ENCODE results near the gene GALNT18. TPM values are rescaled to one million over a fixed set of nuclear protein-coding genes. Genes with fewer than 3 reads are reported as not detected.

GALNT18 gene
- total RNA-seq, 2 experiments from 2014 or later: 3.6 to 3.8 TPM

- CTCF ChIA-PET: no interaction called here
- POLR2A ChIA-PET: no interaction called here
Measured at GRCh38 chr11:11592146-11592684, 29.6 kb downstream of the GALNT18 start.

GRCh38 chr11:11589437-11589836, 32.4 kb downstream of the GALNT18 start:
- POLR2A ChIA-PET: no interaction called here
- CTCF ChIA-PET: no interaction called here

GRCh38 chr11:11588891-11589290, 32.9 kb downstream of the GALNT18 start:
- ChIA-PET CTCF (no interaction called here), POLR2A (no interaction called here)

- ChIA-PET POLR2A (no interaction called here), CTCF (no interaction called here)
Measured at GRCh38 chr11:11588243-11588642, 33.6 kb downstream of the GALNT18 start.

- POLR2A ChIA-PET: no interaction called here
- CTCF ChIA-PET: no interaction called here
Measured at GRCh38 chr11:11587122-11587521, 34.7 kb downstream of the GALNT18 start.

- CTCF ChIA-PET: no interaction called here
- POLR2A ChIA-PET: no interaction called here
Measured at GRCh38 chr11:11586465-11586864, 35.3 kb downstream of the GALNT18 start.

- ChIA-PET POLR2A (no interaction called here), CTCF (no interaction called here)
Measured at GRCh38 chr11:11584937-11585336, 36.9 kb downstream of the GALNT18 start.

- CTCF ChIA-PET: no interaction called here
- POLR2A ChIA-PET: no interaction called here
Measured at GRCh38 chr11:11584530-11584810, 37.3 kb downstream of the GALNT18 start.

GRCh38 chr11:11583801-11584529, 37.8 kb downstream of the GALNT18 start:
- ChIA-PET CTCF (no interaction called here), POLR2A (no interaction called here)

- ChIA-PET POLR2A (no interaction called here), CTCF (no interaction called here)
Measured at GRCh38 chr11:11582011-11582701, 39.6 kb downstream of the GALNT18 start.

- ChIA-PET CTCF (no interaction called here), POLR2A (no interaction called here)
Measured at GRCh38 chr11:11581481-11581880, 40.3 kb downstream of the GALNT18 start.

GRCh38 chr11:11580841-11581411, 40.9 kb downstream of the GALNT18 start:
- CTCF ChIA-PET: no interaction called here
- POLR2A ChIA-PET: no interaction called here

GRCh38 chr11:11580012-11580411, 41.8 kb downstream of the GALNT18 start:
- CTCF ChIA-PET: no interaction called here

GRCh38 chr11:11579012-11579988, 42.5 kb downstream of the GALNT18 start:
- POLR2A ChIA-PET: no interaction called here
- CTCF ChIA-PET: no interaction called here

More at GRCh38 chr11:11580012-11580411, 41.8 kb downstream of the GALNT18 start:
- POLR2A ChIA-PET: no interaction called here

- POLR2A ChIA-PET: no interaction called here
- CTCF ChIA-PET: no interaction called here
Measured at GRCh38 chr11:11577932-11578911, 43.6 kb downstream of the GALNT18 start.

GRCh38 chr11:11577251-11577855, 44.5 kb downstream of the GALNT18 start:
- ChIA-PET CTCF (no interaction called here), POLR2A (no interaction called here)

GRCh38 chr11:11574373-11575287, 47.2 kb downstream of the GALNT18 start:
- CTCF ChIA-PET: no interaction called here
- POLR2A ChIA-PET: no interaction called here

GRCh38 chr11:11572386-11572785, 49.4 kb downstream of the GALNT18 start:
- ChIA-PET CTCF (interaction anchor here (0.5 kb wide), 1 partner anchor 415 kb away, joined by 3 read pairs; no protein-coding TSS in a partner anchor), POLR2A (no interaction called here)
